Lower leg skin (tissue), 3 donors: ENCODE data around the gene FANCC.

ENCODE experiments used
- CTCF ChIP-seq, 3 donors: fragments of 450-650 bp; IDR thresholded peaks; one replicate each; pipeline ENCODE4 v1.5.1; 2016; ENCODE audit warnings: antibody characterized with exemption in 3 of 3, mild to moderate bottlenecking in 3 of 3, moderate library complexity in 2 of 3
- POLR2A ChIP-seq, 2 donors: fragments of 450-650 bp; IDR thresholded peaks; one replicate each; pipeline ENCODE4 v1.6.1; 2016 to 2017; ENCODE audit warnings: antibody characterized with exemption in 2 of 2, mild to moderate bottlenecking in 1 of 2, moderate library complexity in 1 of 2

- TF ChIP-seq CTCF (IDR thresholded peaks at IDR 0.05) (no peak), POLR2A (IDR thresholded peaks at IDR 0.05) (no peak)
These were observed 33.5 kb upstream of the FANCC start for GRCh38 chr9:95351051-95351450.
